GM12801 (cell line): ENCODE data around the gene IPO9.

Source experiments
- TF ChIP-seq, protein P1 (sequence below): IDR thresholded peaks from one replicate; pipeline ENCODE4 v1.5.1; 2011; ENCODE audit warnings: control low read depth; ENCODE audit not compliant: insufficient read length; ENCODE audit errors: extremely low read depth

IPO9 gene

DNA sequence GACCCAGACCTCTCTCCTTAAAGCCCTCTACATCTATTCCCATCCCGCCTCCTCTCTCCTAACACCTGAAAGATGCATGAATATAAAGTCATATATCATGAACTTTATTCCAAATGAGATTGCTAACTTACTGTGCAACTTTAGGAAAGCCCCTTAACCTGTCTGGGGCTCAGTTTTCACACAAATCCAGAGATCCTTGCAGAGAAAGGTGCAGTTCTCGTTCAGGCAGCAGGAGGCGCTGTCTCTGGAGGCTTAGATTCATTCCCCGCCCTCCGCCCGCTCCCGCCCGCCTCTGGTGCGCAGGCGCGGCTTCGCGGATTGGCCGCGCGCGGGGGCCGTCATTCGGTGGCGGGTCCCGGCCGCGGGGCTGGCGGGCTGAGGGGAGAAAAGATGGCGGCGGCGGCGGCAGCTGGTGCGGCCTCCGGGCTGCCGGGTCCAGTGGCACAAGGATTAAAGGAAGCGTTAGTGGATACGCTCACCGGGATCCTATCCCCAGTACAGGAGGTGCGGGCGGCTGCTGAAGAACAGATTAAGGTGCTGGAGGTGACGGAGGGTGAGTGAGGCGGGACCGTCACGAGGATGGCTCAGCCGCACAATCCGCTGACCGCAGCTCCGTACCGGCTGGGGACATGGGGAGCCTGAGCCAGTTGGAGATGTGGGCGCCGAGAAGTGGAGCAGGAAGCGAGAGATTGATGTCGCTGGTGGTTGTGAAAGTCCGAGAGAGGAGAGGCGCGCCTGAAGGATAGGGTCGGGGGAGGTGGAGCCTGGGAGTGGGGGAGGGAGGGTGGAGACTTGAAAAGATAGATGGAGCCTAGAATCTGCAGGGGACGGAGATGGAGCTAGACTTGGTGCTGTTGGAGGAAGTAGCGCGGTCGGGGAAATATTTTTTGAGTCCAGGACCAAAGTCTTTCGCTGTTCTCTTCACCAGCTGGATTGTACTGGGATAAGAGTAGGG, at the start of gene IPO9:
IPO9 (plus strand) TSS at position 338 of the 955 bp plus-strand sequence; CDS start at position 391, 53 bp downstream.
- TF ChIP-seq, protein P1, sequence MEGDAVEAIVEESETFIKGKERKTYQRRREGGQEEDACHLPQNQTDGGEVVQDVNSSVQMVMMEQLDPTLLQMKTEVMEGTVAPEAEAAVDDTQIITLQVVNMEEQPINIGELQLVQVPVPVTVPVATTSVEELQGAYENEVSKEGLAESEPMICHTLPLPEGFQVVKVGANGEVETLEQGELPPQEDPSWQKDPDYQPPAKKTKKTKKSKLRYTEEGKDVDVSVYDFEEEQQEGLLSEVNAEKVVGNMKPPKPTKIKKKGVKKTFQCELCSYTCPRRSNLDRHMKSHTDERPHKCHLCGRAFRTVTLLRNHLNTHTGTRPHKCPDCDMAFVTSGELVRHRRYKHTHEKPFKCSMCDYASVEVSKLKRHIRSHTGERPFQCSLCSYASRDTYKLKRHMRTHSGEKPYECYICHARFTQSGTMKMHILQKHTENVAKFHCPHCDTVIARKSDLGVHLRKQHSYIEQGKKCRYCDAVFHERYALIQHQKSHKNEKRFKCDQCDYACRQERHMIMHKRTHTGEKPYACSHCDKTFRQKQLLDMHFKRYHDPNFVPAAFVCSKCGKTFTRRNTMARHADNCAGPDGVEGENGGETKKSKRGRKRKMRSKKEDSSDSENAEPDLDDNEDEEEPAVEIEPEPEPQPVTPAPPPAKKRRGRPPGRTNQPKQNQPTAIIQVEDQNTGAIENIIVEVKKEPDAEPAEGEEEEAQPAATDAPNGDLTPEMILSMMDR: no peak

DNA sequence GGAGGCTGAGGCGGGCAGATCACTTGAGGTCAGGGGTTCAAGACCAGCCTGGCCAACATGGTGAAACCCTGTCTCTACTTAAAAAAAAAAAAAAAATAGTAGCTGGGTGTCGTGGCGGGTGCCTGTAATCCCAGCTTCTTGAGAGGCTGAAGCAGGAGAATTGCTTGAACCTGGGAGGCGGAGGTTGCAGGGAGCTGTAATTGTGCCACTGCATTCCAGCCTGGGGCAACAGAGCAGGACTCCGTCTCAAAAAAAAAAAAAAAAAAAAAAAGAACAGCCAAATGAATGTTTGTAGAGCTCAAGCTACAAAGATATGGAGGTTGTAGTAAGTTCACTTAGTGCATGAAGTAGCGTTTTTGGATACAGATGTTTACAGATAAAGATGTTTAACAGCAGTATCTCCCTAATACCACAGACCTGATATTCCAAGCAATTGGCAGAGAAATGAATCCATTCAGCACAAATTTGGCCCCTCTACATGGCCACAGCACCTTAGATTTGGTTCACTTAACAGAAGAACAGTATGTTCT, 49.5 kb upstream of the IPO9 start:
- TF ChIP-seq, protein P1: no peak

DNA sequence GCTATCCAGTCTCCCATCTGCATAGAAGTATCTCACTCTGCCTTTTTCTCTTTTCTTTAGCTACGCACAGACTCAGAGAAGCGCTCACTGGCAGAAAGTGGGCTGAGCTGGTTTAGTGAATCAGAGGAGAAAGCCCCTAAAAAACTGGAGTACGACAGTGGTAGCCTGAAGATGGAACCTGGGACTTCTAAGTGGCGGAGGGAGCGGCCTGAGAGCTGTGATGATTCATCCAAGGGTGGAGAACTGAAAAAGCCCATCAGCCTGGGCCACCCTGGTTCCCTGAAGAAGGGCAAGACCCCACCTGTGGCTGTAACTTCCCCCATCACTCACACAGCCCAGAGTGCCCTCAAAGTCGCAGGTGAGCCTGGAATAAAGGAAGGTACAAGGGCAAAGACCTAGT, 48.0 kb upstream of the IPO9 start:
- TF ChIP-seq, protein P1: no peak

DNA sequence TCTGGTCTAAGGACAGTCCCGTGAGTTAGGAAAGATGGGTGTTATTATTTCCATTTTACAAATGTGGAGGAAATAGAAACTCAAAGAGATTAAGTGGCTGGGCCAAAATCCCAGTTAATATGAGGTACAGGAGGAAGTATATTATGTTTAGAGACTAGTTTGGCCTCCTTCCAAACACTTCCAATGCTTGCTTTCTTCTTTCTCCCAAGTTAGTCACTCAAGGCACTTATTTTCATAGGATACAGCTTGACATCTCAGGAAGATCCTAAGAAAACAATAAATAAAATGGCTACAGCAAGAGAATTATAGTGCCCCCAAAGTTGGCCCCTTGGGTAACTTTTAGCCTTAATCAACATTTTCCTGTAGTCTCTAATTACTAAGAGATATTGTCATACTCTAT, 47.5 kb upstream of the IPO9 start:
- TF ChIP-seq, protein P1: no peak

DNA sequence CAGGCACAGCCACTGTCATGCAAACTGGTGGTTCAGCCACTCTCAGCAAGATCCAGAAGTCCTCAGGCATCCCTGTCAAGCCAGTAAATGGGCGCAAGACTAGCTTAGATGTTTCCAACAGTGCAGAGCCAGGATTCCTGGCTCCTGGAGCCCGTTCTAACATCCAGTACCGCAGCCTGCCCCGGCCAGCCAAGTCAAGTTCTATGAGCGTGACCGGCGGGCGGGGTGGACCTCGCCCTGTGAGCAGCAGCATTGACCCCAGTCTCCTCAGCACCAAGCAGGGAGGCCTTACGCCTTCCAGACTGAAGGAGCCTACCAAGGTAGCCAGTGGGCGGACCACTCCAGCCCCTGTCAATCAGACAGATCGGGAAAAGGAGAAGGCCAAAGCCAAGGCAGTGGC, 46.6 kb upstream of the IPO9 start:
- TF ChIP-seq, protein P1: no peak

DNA sequence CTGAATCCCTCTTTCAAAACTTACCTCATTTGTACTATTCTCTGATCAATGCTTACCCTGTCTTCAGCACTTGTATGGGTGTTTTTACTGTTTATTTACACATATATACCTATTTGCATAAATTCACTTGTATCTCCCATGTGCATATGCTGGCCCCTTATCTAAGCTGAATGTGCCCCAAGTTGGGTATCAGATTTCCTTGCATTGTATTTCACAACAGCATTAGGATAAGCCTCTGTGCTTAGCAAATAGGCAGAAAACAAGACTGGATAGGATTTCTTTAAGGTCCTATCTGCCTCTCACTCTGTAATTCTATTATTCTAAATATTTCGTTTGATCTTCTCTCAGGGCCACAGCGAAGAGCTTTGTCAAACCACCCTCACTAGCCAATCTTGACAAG, 45.9 kb upstream of the IPO9 start:
- TF ChIP-seq, protein P1: no peak

DNA sequence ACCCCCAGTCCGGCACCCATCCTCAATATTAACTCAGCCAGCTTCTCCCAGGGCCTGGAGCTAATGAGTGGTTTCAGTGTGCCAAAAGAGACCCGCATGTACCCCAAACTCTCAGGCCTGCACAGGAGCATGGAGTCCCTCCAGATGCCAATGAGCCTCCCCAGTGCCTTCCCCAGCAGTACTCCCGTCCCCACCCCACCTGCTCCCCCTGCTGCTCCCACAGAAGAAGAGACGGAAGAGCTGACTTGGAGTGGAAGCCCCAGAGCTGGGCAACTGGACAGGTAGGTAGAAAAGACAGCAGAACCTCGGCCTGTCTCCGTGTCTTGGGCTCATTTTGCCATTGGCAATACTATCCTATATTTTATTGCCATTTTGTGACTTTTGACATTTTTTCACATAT, 45.4 kb upstream of the IPO9 start:
- TF ChIP-seq, protein P1: no peak
